Liver (tissue), 9 donors: Measurements from ENCODE around the gene RFX4. TPM values are rescaled to one million over a fixed set of nuclear protein-coding genes. Genes with fewer than 3 reads are reported as not detected.

Source experiments
- DNase-seq: peaks from one replicate; pipeline ENCODE4 v3.0.0-alpha.2; 2017; ENCODE audit warnings: low spot score
- H3K27ac ChIP-seq, 2 donors: one replicate each; pipeline ENCODE4 v1.7.0; 2013; ENCODE audit warnings: inconsistent platforms in 2 of 2, low read length in 2 of 2, control low read depth in 1 of 2, low read depth in 1 of 2, mild to moderate bottlenecking in 1 of 2
- H3K27me3 ChIP-seq, 4 donors: one replicate each; pipeline versions ENCODE4 v1.6.1 to v1.7.0; 2013; ENCODE audit warnings: low read length in 3 of 4, inconsistent platforms in 1 of 4, mild to moderate bottlenecking in 1 of 4, moderate library complexity in 1 of 4; ENCODE audit not compliant: control insufficient read depth in 4 of 4, insufficient read depth in 4 of 4
- H3K36me3 ChIP-seq, 4 donors: one replicate each; pipeline versions ENCODE4 v1.6.1 to v1.7.0; 2013; ENCODE audit warnings: low read length in 3 of 4, mild to moderate bottlenecking in 3 of 4, low read depth in 1 of 4, moderate library complexity in 1 of 4; ENCODE audit not compliant: control insufficient read depth in 4 of 4, insufficient read depth in 3 of 4
- H3K4me1 ChIP-seq, 4 donors: one replicate each; pipeline versions ENCODE4 v1.6.1 to v1.7.0; 2013; ENCODE audit warnings: low read length in 3 of 4, mild to moderate bottlenecking in 3 of 4, moderate library complexity in 1 of 4; ENCODE audit not compliant: control insufficient read depth in 4 of 4, insufficient read depth in 4 of 4
- H3K4me3 ChIP-seq, 3 donors: one replicate each; pipeline versions ENCODE4 v1.6.1 to v1.7.0; 2013; ENCODE audit warnings: low read length in 3 of 3, control low read depth in 1 of 3, low read depth in 1 of 3, mild to moderate bottlenecking in 1 of 3
- H3K9ac ChIP-seq, 2 donors: one replicate each; pipeline ENCODE4 v1.7.0; 2013; ENCODE audit warnings: low read length in 2 of 2, mild to moderate bottlenecking in 2 of 2, moderate library complexity in 2 of 2, control low read depth in 1 of 2, low read depth in 1 of 2
- H3K9me3 ChIP-seq, 4 donors: one replicate each; pipeline versions ENCODE4 v1.6.1 to v1.7.0; 2013; ENCODE audit warnings: low read length in 3 of 4; ENCODE audit not compliant: control insufficient read depth in 4 of 4
- EGR1 ChIP-seq, 2 donors: IDR thresholded peaks; 2 replicates each; pipeline ENCODE4 v1.6.1; 2016 to 2018; ENCODE audit warnings: antibody characterized with exemption in 2 of 2, low read depth in 2 of 2
- FOXA1 ChIP-seq: IDR thresholded peaks from 2 replicates; pipeline ENCODE4 v1.6.1; 2016; ENCODE audit warnings: antibody characterized with exemption
- FOXA2 ChIP-seq: IDR thresholded peaks from 2 replicates; pipeline ENCODE4 v1.6.1; 2016; ENCODE audit warnings: antibody characterized with exemption
- GABPA ChIP-seq, 2 donors: IDR thresholded peaks in 1 of 2; conservative IDR thresholded peaks in 1 of 2; 2 replicates each; pipeline ENCODE4 v1.6.1; 2016; ENCODE audit warnings: antibody characterized with exemption in 2 of 2, mild to moderate bottlenecking in 1 of 2, moderate library complexity in 1 of 2
- HNF4A ChIP-seq, 2 donors: conservative IDR thresholded peaks; 2 replicates each; pipeline ENCODE4 v1.6.1; 2016; ENCODE audit warnings: antibody characterized with exemption in 2 of 2, mild to moderate bottlenecking in 2 of 2
- HNF4G ChIP-seq: IDR thresholded peaks from 2 replicates; pipeline ENCODE4 v1.6.1; 2016; ENCODE audit warnings: antibody characterized with exemption
- JUND ChIP-seq, 2 donors: IDR thresholded peaks; 2 replicates each; pipeline ENCODE4 v1.6.1; 2016; ENCODE audit warnings: antibody characterized with exemption in 2 of 2
- NR2F2 ChIP-seq: IDR thresholded peaks from 2 replicates; pipeline ENCODE4 v1.6.1; 2016; ENCODE audit warnings: antibody characterized with exemption
- RAD21 ChIP-seq, 2 donors: IDR thresholded peaks; 2 replicates each; pipeline ENCODE4 v1.6.1; 2016; ENCODE audit warnings: antibody characterized with exemption in 2 of 2, mild to moderate bottlenecking in 2 of 2
- RXRA ChIP-seq, 2 donors: IDR thresholded peaks; 2 replicates each; pipeline ENCODE4 v1.6.1; 2017 to 2018; ENCODE audit warnings: antibody characterized with exemption in 2 of 2, mild to moderate bottlenecking in 1 of 2
- SP1 ChIP-seq: IDR thresholded peaks from 2 replicates; pipeline ENCODE4 v1.6.1; 2018; ENCODE audit warnings: antibody characterized with exemption, mild to moderate bottlenecking
- TAF1 ChIP-seq: conservative IDR thresholded peaks from 2 replicates; pipeline ENCODE4 v1.6.1; 2016; ENCODE audit warnings: antibody characterized with exemption, mild to moderate bottlenecking
- YY1 ChIP-seq: IDR thresholded peaks from 2 replicates; pipeline ENCODE4 v1.6.1; 2016; ENCODE audit warnings: antibody characterized with exemption, mild to moderate bottlenecking
- WGBS: extraction: QIAGEN DNeasy Blood & Tissue Kit; methylation state at CpG from one replicate; pipeline ENCODE4 v1.1.7; 2013; 5-methylcytosine and 5-hydroxymethylcytosine counted together
- polyA plus RNA-seq, 2 donors: library from polyadenylated mRNA; stranded (reverse) in 1 of 2; unstranded in 1 of 2; fragments of 200-250 nt in 1 of 2; fragments of >200 nt in 1 of 2; fragmentation: Nextera tagmentation in 1 of 2; extraction: Ambion mirVana in 1 of 2; gene quantifications; one replicate each; pipeline versions ENCODE4 v1.2.1 to v1.2.3, GENCODE V29; 2013 to 2015
- total RNA-seq, 2 donors: library from RNA; depleted of rRNA; stranded (reverse); fragments of >200 nt; gene quantifications; one replicate each; pipeline ENCODE4 v1.2.3, GENCODE V29; 2014
- TF ChIP-seq, protein P1 (sequence below): IDR thresholded peaks from 2 replicates; pipeline ENCODE4 v1.6.1; 2016; ENCODE audit warnings: antibody characterized with exemption, mild to moderate bottlenecking
- TF ChIP-seq, protein P2 (sequence below): fragments of 150-350 bp; IDR thresholded peaks from 2 replicates; pipeline ENCODE4 v1.5.1; 2017; ENCODE audit warnings: improper control_type of control experiment, low read depth, low read length; ENCODE audit not compliant: missing input control
- TF ChIP-seq, protein P3 (sequence below): IDR thresholded peaks from 2 replicates; pipeline ENCODE4 v1.6.1; 2016; ENCODE audit warnings: antibody characterized with exemption
- TF ChIP-seq, protein P4 (sequence below): IDR thresholded peaks from 2 replicates; pipeline ENCODE4 v1.6.1; 2016; ENCODE audit warnings: antibody characterized with exemption
- TF ChIP-seq, protein P5 (sequence below): IDR thresholded peaks from 2 replicates; pipeline ENCODE4 v1.6.1; 2016; ENCODE audit warnings: antibody characterized with exemption
- donor health status: healthy.
- donor health status: healthy.
- donor health status: healthy.
- donor health status: healthy.
- donor health status: healthy.

The RFX4 gene
- total and polyA plus RNA-seq, 4 donors: not detected

DNA sequence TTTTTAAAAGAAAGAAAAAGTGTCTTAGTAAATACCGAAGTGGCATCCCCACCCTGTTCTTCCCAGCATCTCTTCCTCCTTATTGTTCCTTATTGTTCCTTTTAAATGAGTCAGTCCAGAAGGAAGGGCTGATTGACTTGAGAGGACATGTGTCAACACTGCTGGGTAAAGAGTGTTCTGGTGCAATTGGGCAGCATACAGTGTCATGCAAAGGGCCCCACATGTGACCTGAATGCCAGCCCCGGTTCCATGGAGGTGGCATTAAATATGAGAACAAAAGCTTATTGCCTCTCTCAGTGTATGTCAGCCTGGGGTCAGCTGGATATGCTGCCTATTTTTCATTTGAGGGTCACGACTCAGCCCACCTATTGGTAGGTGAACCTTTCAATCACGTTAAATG is 132.8 kb downstream of the RFX4 start:
- Histone ChIP-seq H3K27me3 (no peaks in the 10 kb centered on the region), H3K36me3 (no peaks in the 10 kb centered on the region), H3K27ac (no peak overlapping the region), H3K9ac (no peak overlapping the region), H3K4me1 (no peaks in the 10 kb centered on the region), H3K4me3 (no peak overlapping the region), H3K9me3 (no peaks in the 10 kb centered on the region)
- TF ChIP-seq, protein P1, sequence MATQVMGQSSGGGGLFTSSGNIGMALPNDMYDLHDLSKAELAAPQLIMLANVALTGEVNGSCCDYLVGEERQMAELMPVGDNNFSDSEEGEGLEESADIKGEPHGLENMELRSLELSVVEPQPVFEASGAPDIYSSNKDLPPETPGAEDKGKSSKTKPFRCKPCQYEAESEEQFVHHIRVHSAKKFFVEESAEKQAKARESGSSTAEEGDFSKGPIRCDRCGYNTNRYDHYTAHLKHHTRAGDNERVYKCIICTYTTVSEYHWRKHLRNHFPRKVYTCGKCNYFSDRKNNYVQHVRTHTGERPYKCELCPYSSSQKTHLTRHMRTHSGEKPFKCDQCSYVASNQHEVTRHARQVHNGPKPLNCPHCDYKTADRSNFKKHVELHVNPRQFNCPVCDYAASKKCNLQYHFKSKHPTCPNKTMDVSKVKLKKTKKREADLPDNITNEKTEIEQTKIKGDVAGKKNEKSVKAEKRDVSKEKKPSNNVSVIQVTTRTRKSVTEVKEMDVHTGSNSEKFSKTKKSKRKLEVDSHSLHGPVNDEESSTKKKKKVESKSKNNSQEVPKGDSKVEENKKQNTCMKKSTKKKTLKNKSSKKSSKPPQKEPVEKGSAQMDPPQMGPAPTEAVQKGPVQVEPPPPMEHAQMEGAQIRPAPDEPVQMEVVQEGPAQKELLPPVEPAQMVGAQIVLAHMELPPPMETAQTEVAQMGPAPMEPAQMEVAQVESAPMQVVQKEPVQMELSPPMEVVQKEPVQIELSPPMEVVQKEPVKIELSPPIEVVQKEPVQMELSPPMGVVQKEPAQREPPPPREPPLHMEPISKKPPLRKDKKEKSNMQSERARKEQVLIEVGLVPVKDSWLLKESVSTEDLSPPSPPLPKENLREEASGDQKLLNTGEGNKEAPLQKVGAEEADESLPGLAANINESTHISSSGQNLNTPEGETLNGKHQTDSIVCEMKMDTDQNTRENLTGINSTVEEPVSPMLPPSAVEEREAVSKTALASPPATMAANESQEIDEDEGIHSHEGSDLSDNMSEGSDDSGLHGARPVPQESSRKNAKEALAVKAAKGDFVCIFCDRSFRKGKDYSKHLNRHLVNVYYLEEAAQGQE: no peak
- TF ChIP-seq FOXA1: no peak
- no peak for TF ChIP-seq YY1
- DNase-seq: no peak
- 86% methylated on average over 4 of the region's 4 CpGs for WGBS

DNA sequence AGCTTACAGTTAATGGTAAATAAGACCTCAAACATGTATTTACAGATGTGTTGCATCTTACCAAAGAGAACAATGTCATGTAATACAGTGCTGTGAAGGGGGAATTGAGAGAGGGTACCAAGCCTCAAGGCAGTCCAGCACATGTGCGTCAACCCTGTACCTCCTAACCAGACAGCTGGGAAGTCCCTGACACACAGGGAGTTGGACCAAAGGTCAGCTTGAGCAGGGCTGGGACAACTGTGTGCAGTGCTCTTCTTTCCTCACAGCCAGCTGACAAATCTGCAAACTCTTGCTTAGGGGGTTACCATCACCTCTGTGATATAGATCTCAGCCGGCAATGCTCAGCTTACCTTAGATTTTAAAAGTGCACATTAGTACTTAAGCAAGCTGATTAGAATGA is 134.9 kb downstream of the RFX4 start:
- WGBS: 53% methylated on average over 2 of the region's 2 CpGs
- Histone ChIP-seq H3K4me1 (no peaks in the 10 kb centered on the region), H3K36me3 (no peaks in the 10 kb centered on the region), H3K9ac (no peak overlapping the region), H3K27me3 (no peaks in the 10 kb centered on the region), H3K27ac (no peak overlapping the region), H3K4me3 (no peak overlapping the region), H3K9me3 (no peaks in the 10 kb centered on the region)
- no peak for TF ChIP-seq JUND (IDR thresholded peaks at IDR 0.05)
- peak in 1 of 2 donors; percentile 30 for TF ChIP-seq HNF4A (conservative IDR thresholded peaks at IDR 0.05)
- no peak for DNase-seq

DNA sequence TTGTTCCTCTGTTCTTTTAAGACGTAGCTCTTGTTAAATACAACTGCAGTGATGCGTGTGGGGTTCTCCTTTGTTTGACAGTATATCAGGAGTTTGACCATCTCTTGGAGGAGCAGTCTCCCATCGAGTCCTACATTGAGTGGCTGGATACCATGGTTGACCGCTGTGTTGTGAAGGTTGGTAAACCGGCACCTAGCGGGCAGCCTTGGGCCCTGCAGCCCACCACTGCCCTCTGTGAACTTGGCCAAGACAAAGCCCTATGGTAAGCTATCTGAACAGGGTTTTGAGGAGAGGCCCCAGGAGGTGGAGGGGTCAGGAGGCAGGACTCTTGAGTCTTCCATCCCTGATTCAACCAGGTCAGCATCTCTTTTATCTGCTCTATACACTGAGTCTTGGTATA is 137.1 kb downstream of the RFX4 start:
- Histone ChIP-seq H3K9me3 (no peaks in the 10 kb centered on the region), H3K4me1 (peaks cover 0 to 2% (median 0%) of the 10 kb centered on the region in 4 donors), H3K36me3 (no peaks in the 10 kb centered on the region), H3K27ac (no peak overlapping the region), H3K4me3 (no peak overlapping the region), H3K27me3 (no peaks in the 10 kb centered on the region), H3K9ac (no peak overlapping the region)
- TF ChIP-seq NR2F2 (no peak), JUND (IDR thresholded peaks at IDR 0.05) (no peak), GABPA (IDR thresholded peaks at IDR 0.05 in 1 of 2, conservative IDR thresholded peaks at IDR 0.05 in 1 of 2) (no peak), EGR1 (IDR thresholded peaks at IDR 0.05; ENCODE audit: low read depth in 2 of 2) (no peak), RXRA (IDR thresholded peaks at IDR 0.05) (no peak), FOXA2 (no peak), SP1 (no peak), HNF4G (no peak), TAF1 (no peak), FOXA1 (no peak), YY1 (no peak), RAD21 (IDR thresholded peaks at IDR 0.05) (no peak), HNF4A (conservative IDR thresholded peaks at IDR 0.05) (no peak)
- TF ChIP-seq, protein P2, sequence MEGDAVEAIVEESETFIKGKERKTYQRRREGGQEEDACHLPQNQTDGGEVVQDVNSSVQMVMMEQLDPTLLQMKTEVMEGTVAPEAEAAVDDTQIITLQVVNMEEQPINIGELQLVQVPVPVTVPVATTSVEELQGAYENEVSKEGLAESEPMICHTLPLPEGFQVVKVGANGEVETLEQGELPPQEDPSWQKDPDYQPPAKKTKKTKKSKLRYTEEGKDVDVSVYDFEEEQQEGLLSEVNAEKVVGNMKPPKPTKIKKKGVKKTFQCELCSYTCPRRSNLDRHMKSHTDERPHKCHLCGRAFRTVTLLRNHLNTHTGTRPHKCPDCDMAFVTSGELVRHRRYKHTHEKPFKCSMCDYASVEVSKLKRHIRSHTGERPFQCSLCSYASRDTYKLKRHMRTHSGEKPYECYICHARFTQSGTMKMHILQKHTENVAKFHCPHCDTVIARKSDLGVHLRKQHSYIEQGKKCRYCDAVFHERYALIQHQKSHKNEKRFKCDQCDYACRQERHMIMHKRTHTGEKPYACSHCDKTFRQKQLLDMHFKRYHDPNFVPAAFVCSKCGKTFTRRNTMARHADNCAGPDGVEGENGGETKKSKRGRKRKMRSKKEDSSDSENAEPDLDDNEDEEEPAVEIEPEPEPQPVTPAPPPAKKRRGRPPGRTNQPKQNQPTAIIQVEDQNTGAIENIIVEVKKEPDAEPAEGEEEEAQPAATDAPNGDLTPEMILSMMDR: no peak
- TF ChIP-seq, protein P3, sequence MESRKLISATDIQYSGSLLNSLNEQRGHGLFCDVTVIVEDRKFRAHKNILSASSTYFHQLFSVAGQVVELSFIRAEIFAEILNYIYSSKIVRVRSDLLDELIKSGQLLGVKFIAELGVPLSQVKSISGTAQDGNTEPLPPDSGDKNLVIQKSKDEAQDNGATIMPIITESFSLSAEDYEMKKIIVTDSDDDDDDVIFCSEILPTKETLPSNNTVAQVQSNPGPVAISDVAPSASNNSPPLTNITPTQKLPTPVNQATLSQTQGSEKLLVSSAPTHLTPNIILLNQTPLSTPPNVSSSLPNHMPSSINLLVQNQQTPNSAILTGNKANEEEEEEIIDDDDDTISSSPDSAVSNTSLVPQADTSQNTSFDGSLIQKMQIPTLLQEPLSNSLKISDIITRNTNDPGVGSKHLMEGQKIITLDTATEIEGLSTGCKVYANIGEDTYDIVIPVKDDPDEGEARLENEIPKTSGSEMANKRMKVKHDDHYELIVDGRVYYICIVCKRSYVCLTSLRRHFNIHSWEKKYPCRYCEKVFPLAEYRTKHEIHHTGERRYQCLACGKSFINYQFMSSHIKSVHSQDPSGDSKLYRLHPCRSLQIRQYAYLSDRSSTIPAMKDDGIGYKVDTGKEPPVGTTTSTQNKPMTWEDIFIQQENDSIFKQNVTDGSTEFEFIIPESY: no peak
- TF ChIP-seq, protein P1: no peak
- TF ChIP-seq, protein P4, sequence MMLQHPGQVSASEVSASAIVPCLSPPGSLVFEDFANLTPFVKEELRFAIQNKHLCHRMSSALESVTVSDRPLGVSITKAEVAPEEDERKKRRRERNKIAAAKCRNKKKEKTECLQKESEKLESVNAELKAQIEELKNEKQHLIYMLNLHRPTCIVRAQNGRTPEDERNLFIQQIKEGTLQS: no peak
- TF ChIP-seq, protein P5, sequence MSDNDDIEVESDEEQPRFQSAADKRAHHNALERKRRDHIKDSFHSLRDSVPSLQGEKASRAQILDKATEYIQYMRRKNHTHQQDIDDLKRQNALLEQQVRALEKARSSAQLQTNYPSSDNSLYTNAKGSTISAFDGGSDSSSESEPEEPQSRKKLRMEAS: no peak
- 97% methylated on average over 6 of the region's 6 CpGs for WGBS
- DNase-seq: no peak
